Renal pelvis (tissue), 4 donors: ENCODE measurements around the gene MIA2. TPM values are rescaled to one million over a fixed set of nuclear protein-coding genes. Genes with fewer than 3 reads are reported as not detected.

ENCODE experiments used
- DNase-seq: peaks from one replicate; pipeline ENCODE4 v3.0.0-alpha.2; 2013
- polyA plus RNA-seq, 3 donors: library from polyadenylated mRNA; unstranded; fragments of 120-200 nt; gene quantifications; one replicate each; pipeline ENCODE4 v1.2.1, GENCODE V29; 2013; ENCODE audit not compliant: insufficient read length in 3 of 3

Gene MIA2
- polyA plus RNA-seq, 3 donors, result 66.4 to 89.6 (median 77.6) TPM

GRCh38 chr14:39433452-39433813, 199.7 kb downstream of the MIA2 start:
- DNase-seq, result no peak

GRCh38 chr14:39434401-39434800, 200.7 kb downstream of the MIA2 start:
- DNase-seq, result no peak

DNA sequence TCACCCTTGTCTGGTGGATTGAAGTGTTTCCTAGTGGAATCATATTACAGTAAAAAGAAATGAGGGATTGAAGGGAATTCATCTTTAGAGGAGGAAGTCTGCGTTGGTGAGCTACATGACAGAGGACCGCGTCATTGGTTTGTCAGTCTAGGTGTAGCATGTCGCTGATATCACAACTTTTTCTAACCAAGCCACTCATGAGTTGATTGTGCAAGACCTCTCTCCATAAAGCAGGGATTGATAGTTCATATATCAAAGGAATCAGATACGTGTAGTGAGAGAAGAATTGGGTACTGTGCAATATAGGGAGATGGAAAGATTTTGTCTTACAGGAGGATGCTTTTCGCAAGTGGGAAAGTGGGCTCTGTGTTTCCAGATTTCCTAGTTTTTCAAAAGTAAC, 201.5 kb downstream of the MIA2 start:
- DNase-seq, result no peak

Other genes with a start within 250 kb of the MIA2 start
- 10 to 100 TPM; 60.6 to 66.5 (median 61.7) TPM for gene SEC23A, start 130.7 kb upstream of the MIA2 start, polyA plus RNA-seq
- gene GEMIN2, start 119.6 kb upstream of the MIA2 start, polyA plus RNA-seq, result 10 to 100 TPM; 19.8 to 23.5 (median 23.0) TPM
- 10 to 100 TPM; 25.2 to 28.6 (median 28.5) TPM for gene TRAPPC6B, start 63.6 kb upstream of the MIA2 start, polyA plus RNA-seq
- gene PNN, start 58.7 kb upstream of the MIA2 start, polyA plus RNA-seq, result 100 to 1,000 TPM; 170 to 214 (median 212) TPM
- 10 to 100 TPM; 11.2 to 12.4 (median 11.6) TPM for gene FBXO33, start 198.5 kb downstream of the MIA2 start, polyA plus RNA-seq